Hindlimb muscle (tissue), 1 donor: ENCODE measurements around the gene MYH8. TPM values are rescaled to one million over a fixed set of nuclear protein-coding genes. Genes with fewer than 3 reads are reported as not detected.
A peak's percentile ranks its signal among the peaks of the same experiment; 100 is the strongest.

Experiments used
- DNase-seq: peaks from one replicate; pipeline ENCODE4 v3.0.0-alpha.2; 2013
- polyA plus RNA-seq: library from polyadenylated mRNA; unstranded; fragments of 120-200 nt; gene quantifications from one replicate; pipeline ENCODE4 v1.2.1, GENCODE V29; 2013; ENCODE audit not compliant: insufficient read length

The MYH8 gene
- polyA plus RNA-seq: 3,387 TPM

DNA sequence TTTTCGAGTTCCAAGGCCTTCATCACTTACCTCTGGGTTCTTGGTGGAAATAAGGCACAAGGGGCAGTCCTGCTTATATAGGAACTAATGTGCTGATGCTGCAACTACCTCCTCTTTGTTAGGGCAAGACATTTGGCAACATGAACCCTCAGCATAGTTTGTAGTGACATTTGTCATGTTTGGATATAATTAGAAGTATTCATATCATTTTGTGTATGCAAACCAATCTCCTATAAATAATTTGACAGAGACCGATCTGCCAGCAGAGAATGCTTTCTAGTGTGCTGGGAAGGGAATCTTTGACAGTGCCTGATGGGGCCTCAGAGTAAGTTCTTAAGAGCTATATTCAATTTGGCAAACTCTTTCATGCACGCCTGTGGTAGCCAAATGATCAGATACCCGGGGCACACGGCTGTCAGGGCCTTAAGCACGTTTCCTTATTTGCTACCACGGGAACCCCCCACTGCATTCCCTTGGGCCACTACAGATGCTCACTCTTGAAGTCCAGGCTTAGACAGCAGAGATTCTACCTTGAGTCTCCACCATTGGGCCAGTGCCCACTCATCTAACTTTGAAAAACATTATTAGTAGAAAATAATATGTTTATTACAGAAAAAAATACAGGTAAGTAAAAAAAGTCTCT lies at the start of gene MYH8:
MYH8 (minus strand) TSS at position 51 of the 643 bp plus-strand sequence. CDS start 1,723 bp downstream, outside the sequence.
- no peak for DNase-seq

DNA sequence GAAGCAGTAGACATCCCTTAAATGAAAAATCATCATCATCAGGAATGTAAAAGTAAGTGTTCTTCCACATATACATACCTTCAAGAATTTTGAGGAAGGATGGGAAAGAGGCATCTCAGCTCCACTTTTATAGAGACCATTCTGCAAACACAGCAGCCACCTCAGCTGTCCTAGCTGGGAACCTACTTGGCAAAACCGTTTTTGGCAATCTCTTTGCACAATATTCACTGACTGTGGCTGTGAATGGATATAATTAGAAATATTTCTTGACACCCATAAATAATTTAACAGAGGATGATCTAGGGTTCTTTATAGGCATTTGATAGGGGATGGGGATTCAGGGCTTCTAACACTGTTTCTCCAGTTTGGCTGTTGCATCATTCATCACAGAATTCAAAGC lies 47.7 kb upstream of the MYH8 start, which contains the start of gene MYH4:
MYH4 (minus strand) TSS at position 101 of the 400 bp plus-strand sequence. CDS start 2,814 bp downstream, outside the sequence.
- no peak for DNase-seq

DNA sequence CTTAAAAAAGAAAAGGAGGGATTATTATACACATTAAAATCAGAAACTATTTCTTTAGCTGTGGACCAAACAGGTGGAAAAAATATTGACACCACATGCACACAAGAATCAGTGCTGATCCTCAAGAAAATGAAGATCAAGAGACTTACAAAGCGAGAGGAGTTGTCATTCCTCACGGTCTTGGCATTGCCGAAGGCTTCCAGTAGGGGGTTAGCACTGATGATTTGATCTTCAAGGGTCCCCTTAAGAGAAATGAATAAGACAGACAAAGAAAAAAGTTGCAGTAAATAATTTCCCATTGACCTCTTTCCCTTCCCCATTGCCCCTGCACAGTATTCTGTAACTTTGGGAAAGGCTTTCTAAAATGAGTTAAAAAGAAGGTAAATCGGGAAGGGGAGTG lies 41.7 kb upstream of the MYH8 start:
- DNase-seq: no peak

DNA sequence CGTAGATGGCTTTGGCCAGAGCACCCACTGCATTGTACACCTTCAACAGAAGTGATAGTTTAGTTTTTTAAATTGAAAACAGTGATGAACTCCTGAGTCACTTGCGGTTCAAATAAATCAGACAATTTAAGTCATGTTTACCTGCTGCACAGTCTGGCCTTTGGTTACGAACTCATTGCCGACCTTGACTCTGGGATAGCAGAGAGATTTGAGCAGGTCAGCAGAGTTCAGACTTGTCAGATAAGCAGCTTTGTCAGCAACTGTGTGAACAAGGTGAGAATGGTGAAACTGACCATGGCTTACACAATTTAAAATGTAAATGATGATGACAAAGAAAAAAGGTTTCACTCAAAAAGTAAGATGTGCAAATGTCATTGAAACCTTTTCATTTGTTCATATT lies 38.3 kb upstream of the MYH8 start:
- no peak for DNase-seq

DNA sequence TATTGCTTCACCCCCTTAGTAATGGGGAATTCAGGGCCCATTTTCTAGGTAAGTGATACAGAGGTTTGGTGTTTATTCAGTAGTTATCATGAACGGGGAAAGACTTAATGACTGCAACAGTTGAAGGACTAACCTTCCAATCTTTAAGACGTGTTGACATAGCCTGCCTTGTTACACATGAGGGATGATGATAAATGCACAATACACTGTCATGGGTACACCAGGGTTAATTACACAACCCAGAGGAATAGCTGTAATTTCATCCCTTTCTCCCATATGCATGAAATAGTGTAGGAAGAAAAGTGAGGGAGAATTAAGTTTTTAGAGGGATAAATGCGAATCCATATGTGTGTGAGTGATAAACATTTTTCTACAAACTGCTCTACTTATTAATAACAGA lies 37.0 kb upstream of the MYH8 start:
- no peak for DNase-seq

DNA sequence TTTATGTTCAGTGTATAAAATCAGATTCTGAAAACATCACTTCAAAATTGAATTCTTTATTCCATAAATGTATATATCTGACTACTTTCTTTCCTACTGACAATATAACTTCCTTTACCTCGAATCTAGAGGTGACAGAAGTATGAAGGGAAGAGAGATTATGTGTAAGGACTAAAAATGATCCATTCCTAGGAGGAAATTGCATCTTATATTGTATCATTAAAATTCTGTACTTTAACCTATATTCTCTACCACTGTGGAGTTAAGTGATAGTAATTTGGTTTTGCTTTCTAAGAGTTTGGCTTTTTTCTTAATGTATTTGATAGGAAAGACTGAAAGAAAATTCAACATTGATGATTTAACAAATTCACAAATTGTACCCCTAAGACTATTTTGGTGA lies 36.2 kb upstream of the MYH8 start:
- no peak for DNase-seq

DNA sequence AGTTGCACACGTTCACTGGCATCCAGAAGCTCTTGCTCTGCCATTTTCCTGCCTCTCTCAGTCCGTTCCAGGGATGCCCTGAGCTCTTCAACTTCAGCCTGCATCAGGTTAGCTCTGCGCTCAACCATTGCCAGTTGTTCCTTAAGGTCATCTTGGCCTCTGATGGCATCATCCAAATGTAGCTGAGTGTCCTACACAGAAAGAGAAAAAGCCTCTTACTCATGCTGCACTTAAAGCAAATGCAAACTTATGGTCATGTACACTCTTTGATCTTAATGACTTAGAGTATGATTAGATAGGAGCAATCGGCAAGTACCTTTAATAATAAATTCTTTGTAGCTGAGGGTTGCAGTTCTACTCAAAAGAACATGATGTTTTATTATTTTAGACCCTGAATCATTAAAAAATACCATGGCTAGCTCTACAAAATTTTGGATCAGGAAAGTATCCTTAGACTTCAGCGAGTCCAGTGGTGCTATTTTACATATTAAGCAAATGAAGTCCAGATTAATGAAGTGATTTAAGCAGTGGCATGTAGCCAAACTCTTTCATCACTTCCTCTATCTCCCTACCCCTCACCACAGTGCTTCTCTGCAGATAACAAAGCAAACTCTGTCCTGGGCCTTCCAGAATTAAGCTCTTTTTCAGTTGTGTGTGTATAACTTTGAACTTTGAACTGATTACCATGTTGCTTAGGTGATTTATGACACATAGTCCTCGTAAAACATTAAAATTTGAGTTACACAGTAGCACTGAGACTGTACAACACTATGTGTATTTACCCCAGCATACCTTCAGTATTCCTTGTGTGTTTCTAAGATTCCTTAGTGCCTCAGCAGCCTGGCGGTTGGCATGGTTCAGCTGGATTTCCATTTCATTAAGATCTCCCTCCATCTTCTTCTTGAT lies 25.5 kb upstream of the MYH8 start:
- DNase-seq: no peak

DNA sequence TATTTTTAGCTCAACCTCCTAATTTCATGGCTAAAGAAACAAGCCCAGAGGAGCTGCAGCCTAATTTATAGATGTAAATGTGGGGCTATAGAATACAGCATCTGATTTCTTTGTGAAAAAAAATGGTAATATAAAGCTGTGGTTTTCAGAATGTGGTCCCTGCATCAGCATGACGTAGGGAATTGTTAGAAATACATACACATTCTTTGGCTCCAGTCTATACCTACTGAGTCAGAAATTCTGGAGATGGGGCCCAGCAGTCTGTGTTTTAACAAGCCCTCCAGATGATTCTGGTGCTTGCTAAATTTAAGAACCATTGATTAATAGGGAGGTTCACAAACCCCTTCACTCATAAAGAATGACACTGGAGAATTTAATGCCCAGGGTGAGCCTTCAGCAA lies 18.1 kb upstream of the MYH8 start:
- DNase-seq: no peak

DNA sequence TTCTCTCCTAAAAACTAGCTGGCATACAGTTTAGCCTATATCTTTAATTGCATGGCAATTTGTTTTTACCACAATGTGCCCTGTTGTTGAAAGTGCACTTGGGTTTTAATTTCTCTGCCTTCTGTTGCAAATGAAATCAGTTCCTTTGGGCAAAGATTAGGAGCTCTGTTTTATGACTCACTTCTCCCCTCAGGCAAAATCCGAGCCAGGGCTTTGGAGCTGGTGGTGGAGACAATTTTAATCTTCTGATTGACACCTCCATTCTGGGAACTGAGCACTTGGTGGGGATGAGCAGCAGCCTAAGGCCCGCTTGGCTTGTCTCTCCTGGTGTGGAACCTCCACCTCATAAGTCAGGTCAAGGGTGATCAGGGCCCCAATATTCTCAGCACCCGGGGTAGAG lies 13.3 kb upstream of the MYH8 start:
- DNase-seq: no peak

DNA sequence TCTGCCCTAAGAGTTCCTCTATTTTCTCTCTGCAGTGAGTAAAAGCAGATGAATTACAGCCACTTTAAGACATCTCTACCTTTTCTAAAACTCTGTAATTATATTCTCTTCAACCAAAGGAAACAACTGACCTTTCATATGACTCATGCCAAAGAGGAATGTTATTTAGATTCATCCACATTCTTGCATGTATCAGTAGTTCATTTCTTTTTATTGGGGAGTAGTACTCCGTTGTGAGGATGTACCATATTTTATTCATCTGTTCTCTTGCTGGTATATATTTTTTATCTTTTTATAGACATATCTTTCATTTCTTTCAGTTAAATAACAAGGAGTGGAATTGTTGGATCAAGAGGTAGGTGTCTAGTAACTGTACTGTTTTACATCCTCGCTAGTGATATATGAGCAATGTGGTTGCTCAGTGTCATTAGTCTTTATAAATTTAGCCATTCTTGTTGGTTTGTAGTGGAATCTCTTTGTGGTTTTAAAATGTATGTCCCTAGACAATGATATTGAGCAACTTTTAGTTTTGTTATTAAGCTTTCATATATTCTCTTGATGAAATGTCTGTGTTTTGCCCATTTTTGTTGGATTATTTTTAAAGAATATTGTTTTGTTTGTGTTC lies 7.8 kb upstream of the MYH8 start:
- no peak for DNase-seq

DNA sequence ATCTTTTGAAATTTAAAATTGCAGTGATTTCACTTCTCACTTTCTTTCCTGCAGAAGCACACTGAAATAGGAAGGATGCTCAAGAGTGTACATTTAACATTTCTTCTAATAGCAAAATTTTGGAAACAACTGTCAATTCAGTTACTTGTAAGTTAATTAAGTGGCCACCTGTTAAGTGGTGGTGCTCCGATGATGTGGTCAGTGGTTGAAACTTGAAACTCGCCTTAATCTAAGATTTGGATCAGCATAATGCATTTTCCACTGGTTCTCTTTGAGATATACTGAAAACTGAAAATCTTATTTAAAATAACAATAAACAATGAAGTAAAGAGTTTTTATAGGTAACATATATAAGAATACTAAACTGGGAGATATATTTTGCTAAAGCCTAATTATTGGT lies 7.0 kb upstream of the MYH8 start:
- DNase-seq: no peak

DNA sequence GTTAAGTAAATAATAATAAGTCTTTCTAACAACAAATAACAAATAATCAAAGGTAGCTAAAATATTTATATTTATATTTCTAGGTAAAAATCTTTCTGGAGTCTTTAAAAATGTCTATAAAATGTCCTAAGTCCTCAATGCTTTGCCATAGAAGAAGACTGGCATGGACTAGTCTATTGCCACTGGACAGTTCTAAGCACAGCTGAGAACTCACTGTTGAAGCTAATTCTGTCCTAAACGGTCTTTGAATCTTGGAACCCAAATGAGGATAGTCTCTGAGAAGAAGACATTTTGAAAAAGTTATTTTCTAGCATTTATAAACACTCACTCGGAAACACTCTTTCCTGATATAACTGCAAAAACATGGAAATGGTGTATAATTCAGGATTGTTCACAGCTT lies 539 bp downstream of the MYH8 start:
- DNase-seq: no peak

DNA sequence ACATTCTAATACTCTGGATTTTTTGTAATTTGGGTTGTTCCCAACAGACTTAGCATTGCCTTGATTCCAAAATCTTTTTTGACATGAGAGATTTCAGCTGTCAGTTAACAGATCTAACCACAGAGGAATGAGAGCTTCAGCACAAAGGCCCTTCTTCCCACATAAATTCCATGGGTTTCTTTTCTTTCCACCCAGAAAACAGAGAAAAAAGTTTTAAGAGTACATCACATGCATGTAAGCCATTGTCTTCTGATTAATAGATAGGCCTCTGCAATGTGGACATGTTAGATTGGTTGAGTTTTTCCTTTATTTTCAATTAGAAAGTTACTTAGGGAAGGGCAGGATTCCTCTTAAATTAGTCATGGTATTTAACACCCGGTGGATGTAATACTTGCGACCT lies 939 bp downstream of the MYH8 start:
- DNase-seq: no peak

DNA sequence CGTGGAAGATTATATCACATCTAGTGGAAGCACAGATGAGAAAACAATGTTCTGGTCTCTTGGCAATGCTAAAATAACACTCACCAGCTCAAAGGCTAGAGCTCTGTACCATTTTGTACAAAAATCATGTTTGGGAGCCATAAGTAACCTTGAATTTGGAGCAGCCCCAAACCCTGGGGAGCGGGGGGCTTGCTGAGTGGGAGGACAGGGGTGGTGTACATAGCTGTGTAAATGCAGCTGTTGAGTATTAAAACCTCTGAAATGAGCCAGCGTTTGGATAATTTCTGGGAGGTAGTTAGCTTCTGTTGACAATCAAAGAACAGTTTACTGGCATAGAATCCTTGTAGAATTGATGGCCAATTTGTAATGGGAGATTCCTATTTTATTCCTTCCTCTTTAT lies 4.3 kb downstream of the MYH8 start:
- no peak for DNase-seq

DNA sequence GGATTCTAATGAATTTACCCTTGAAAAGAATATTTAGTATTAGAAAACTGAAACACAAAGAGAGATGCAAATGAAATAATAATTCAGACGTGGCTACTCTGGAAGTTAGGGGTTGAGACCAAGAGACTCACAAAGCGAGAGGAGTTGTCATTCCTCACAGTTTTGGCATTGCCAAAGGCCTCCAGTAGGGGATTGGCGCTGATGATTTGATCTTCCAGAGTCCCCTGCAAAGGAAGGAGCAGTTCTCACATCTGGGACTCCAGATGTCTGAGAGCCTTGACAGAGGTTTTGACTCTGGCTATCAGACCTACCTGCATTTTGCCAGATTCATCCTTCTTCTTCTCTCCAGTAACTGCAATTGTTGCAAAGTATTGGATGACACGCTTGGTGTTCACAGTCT lies 6.6 kb downstream of the MYH8 start:
- DNase-seq: no peak

DNA sequence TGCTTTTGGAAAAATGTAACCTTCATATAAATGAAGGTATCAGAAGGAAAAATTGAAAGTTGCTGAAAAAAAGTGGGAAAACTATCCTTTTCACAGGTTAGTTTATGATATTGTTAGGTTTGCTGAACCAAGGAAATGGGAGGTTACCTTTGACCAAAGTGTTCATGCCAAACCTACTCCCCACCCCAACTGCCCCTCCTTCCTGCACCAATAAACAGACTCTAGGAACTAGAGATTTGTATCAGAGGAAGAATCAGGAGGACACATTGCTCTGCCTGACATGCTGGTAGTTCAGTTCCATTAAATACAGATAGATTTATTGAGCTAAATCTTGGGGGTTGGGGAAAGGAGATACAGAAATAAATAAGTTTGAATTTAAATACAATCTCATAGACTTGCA lies 18.2 kb downstream of the MYH8 start:
- DNase-seq: no peak

DNA sequence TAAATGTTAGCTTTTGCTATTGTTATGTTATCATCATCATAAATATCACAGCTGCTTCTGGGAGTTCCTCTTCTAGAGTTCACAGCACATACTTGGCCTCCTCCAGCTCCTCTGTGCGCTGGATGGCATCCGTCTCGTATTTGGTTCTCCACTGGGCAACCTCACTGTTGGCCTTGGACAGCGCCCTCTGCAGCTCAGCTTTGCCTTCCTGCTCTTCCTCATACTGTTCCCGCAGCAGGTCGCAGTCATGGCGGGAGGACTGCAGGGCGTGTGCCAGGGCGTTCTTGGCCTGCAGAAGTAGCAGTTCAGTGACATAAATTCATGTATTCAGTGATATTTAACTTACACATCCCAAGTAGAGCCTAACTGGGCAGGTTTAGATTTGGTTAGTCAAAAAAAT lies 23.4 kb downstream of the MYH8 start:
- DNase-seq: no peak

DNA sequence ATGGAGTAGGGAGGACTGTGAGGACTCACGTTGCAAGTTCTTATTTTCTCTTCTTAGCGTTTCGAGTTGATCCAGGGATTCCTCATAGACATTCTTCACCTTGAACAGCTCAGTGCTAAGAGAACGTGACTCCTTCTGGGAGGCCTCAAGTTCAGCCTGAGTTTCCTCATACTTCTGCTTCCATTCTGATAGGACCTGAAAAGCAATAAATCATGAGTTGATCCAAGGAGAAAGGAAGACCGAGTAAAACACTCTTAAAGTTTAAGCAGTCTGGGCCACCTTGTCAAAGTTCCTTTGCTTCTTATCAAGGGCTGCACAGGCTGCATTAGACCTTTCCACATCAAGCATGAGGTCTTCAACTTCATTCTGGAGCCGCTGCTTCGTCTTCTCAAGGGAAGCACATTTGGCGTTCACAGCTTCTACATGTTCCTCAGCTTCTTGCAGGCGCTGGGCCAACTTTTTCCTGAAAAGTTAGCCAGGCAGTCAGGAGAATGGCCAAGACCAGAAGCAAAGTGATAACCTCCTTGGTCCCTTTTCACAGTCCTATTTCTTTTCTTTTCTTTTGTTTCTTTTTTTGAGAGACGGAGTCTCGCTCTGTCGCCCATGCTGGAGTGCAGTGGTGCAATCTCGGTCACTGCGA lies 25.1 kb downstream of the MYH8 start:
- DNase-seq: no peak

DNA sequence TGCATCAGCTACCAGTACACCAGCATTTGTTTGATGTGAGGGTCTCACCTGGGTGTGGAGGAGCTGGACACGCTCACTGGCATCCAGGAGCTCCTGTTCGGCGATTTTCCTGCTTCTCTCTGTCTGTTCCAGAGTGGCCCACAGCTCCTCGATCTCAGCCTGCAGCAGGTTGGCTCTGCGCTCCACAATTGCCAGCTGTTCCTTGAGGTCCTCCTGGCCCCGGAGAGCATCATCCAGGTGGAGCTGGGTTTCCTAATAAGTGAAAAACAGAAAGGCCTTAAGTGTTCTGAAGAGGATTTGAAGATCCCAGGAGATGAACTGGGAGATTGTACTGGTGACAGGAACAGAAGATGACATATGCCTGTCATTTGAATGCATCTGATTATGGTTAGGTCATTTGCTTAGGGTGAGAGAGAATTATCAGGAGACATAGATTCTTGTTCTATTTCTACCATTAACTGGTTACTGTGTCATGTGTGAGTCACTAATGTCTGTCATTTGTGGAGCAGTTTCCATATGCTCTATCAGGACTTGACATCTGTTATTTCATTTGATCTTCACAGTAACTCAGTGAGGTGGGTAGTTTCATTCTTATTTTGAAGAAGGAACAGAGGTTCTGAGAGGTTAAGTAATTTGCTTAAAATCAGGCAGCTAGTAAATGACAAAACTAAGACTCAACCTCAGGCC lies 27.4 kb downstream of the MYH8 start:
- DNase-seq: no peak

DNA sequence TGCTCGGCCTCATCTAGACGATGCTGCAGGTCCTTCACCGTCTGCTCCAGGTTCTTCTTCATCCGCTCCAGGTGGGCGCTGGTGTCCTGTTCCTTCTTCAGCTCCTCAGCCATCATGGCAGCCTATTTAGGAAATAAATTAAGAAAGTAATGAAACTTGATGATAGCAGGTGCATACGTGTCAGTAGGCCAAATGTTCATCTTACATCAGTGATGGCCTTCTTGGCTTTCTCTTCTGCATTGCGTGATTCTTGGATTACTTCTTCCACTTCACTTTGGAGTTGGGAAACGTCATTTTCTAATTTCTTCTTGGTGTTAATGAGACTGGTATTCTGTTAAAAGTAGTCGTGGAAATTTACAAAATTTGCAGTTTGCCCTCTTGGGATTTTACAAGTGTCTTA lies 28.9 kb downstream of the MYH8 start:
- no peak for DNase-seq

DNA sequence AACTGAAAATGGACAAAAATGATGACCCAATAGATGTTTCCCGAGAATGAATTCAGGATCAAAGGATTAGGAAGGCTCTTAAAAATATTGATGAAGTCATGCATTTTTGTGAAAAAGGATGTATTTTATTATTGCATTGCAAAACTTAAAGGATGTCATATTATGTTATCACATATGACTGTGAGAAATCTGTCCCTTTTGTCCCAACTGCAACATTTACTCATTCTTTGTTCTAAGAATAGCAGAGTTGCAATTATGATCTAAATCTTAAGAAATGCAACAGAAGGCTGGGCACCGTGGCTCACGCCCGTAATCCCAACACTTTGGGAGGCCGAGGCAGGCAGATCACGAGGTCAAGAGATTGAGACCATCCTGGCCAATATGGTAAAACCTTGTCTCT lies 35.9 kb downstream of the MYH8 start:
- DNase-seq: no peak

DNA sequence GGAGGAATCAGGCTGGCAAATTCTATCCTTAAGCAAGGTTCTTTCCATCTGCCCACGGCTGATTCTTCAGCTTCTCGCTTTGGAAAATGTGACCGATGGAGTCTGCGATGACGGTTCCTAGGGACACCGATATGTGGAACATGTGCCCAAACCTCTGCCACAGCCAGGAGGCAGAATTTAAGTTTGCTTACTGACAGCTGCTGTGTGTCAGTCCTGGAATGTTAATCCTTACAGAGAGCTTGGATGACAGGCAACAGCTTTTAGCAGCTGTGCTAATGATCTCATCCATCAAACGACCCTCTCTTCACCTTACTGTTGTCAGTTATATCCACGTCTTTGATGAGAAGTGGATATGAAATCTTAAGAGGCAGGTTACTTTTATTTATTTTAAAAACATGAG lies 37.6 kb downstream of the MYH8 start:
- peak; percentile 40 for DNase-seq
